GM18519 (cell line): ENCODE results near the gene PSMD11.
"Not testable (repeated sequence)": the region's sequence is repeated elsewhere in the genome, so short reads cannot be mapped to it uniquely, and the experiment has no call there.

Source experiments
- ATAC-seq: cut with Tn5 transposase; IDR thresholded peaks from one replicate; pipeline ENCODE4 v1.9.1; 2021; ENCODE audit warnings: mild to moderate bottlenecking, moderate library complexity; ENCODE audit not compliant: unreplicated experiment, low FRiP score

The PSMD11 gene

DNA sequence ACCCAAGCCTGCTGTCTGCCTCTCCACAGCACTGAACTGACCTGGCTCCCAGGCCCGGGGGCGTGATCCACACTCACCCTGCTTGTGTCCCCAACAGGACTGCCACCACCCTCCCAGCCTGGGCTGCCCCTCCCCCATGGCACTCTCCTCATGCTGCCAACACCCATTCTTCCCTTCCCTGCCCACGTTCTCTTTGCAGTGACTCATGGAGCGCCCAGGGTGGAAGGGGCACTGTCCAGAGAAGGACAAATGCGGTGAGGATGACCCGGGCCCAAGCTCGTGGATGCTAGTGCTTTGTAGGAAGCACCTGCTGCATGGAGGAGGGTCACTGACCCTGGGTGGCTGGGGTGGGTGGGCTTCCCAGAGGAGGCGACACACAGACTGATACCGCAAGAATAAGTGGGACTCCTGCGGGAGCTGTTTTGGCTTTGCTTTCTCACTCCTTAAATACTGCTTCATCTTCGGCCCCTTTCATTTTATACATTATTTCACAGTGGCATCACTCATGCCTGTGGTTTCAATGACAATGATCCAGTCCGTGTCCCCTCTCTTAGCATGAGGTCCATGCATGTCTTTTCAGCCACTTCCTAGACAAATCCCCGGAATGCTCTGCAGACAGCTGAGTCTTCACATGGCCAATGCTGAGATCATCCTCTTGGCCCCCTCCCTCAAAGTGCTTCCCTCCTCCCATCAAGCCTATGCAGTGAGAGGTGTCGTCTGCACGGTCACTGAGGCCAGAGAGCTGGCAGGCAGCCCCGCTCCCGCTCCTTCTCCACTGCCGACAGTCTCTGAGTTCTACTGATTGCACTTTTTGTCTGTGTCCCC, 60.1 kb downstream of the PSMD11 start:
- no peak for ATAC-seq

GRCh38 chr17:32508926-32509325, 64.6 kb downstream of the PSMD11 start:
- ATAC-seq: no peak

GRCh38 chr17:32510466-32510865, 66.2 kb downstream of the PSMD11 start:
- no peak for ATAC-seq

DNA sequence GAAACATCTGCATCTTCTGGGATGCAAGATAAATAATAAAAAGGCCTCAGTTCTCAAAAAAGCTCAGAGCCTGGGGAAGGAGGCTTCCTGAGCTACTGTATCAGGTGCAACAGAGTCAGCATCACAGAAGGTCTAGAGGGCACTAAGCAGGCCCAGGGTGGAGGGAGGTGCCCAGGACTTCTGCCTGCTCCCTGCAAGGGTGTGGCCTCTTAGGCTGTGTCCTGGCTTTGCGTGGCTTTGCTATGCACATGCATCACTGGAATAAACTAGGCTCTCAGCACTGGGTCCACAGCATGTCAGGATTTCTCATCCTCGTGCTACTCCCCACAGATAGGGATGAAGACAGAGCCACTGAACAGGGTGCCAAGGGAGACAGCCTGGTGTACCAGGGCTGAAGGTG, 68.0 kb downstream of the PSMD11 start:
- ATAC-seq: no peak

DNA sequence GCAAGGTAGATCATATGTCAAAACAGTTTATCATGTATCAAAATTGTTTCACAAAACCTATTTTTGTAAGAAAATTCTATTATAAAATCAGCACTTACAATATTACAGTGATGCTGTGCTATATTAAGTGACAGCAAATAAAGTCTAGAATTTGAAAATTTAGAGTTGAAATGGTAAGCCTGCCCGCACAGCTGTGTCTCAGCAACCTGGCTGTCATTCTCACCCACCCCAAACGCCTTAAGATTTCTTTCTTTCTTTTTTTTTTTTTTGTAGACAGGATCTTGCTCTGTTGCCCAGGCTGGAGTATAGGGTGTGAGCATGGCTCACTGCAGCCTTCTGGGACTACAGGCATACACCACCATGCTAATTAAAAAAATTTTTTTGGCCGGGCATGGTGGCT, 69.3 kb downstream of the PSMD11 start:
- ATAC-seq: no peak

DNA sequence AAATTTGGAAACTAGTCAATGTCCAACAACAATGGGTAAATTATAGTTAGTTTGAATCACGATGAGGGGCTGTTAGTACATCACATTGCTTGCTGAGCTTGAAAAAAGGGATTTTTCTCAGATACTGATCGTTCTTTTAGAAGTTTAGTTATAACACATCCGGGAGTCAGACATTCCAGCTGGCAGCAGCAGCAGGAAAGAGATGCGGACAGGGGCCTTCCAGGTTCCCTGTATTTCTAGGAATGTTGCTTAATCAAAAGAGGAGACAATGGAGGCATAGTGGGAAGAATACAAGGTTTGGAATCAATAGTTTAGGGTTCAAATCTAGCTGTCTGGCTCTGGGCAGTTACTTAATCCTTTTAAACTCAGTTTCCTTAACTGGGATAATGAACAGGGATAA, 70.3 kb downstream of the PSMD11 start:
- ATAC-seq: no peak

- peak; percentile 34 for ATAC-seq
Observed at GRCh38 chr17:32515677-32516383, 71.5 kb downstream of the PSMD11 start.

GRCh38 chr17:32516450-32516849, 72.1 kb downstream of the PSMD11 start:
- no peak for ATAC-seq

DNA sequence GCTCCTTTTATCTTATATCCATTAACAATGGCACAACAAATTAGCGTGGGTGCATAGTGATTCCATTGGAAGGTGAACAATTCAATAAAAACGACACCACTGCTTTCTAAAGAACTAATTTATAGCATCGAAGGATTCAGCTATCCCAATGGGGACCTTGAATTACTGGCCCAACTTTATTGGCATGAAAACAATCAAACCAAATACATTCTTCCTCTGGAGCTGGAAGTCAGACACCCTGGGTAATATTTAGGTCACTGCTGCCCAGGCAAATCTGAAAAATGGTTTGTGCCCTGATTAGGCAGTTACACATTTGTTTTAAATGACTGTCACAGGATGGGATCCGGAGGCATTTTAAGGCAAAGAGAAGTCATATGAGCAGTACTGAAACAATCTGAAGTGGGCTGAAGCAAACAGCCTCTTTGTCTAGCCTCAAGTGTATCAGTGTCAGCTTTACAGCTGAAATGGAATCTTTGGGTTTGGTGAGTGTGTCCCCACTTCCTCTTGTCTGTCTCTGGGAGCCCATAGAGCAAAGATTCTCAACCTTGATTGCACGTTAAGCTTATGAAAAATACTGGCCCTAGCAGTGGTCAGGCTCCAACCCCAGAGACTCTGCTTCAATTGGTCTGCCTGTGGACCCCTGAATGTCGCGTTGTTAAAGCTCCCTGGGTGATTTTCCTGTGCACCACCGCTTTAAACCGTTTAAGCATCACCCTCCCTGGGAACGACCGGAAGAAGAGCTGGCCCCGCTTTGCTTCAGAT, 72.8 kb downstream of the PSMD11 start:
- no peak for ATAC-seq

- ATAC-seq: no peak
Observed at GRCh38 chr17:32517982-32518381, 73.7 kb downstream of the PSMD11 start.

DNA sequence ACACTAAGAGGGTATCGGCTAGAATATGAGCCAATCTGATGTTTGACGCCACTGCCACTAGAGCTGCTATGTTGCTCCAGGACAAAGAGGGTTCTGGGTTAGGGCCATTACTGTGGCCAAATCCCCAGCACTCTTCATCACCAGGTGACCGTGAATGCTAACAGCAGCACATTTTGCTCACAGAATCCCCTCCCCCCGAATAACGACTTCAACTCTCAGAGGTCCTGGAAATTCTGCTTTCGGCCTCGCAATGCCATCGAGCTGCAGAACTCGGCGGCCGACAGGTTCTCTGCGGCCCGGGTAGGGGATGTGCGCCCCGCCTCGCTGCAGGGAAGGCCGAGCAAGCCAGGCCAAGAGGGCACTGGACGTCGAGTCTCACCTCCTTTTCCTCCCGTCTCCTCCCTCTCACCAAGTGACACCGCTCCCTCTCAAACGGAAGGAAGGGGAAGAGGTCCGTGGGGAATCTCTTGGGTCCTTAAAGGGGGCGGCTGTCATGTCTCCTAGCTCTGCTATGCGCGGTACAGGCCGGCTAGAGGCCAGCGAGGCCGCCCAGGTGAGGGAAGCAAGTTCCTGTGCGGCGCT, 74.4 kb downstream of the PSMD11 start:
- no peak for ATAC-seq

DNA sequence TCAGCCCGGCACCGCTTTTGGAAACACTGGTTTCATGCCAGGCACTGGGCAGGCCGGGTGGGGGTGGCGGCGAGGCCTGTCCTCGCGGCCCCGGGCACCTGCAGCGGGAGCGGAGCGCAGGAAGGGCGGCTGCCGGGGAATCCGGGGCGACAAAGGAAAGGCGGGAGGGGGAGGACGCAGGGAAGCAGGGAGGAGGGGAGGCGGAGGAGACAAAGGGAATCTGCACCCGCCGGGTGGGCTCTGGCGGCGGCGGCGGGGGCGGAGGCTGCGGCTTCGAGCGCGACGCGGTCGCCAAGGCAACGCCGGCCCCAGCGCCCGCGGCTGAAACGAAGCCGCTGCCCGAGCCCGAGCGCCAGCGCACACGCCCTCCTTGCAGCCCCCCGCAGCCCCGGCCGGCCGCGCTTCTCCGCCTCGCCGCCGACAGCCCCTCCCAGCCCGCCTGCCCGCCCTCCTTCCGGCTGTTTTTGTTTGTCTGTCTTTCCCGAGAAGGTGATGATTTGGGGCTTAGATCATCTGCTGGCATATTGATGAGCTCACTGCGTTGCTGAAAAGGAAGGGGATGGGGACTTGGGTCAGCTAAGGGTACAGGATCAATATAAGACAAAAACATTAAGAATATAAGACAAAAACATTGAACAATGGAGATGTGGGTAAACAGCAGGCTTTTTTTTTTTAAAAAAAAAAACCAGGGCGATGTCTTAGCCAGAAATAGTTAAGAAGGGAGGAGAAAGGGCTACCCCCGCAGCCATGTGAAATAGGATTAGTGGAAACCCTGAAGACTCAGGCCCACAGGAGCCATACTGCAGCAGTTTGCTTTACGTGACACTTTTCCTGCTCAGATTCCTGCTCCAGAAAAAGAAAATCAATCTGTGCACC, 75.2 kb downstream of the PSMD11 start:
- no peak for ATAC-seq

DNA sequence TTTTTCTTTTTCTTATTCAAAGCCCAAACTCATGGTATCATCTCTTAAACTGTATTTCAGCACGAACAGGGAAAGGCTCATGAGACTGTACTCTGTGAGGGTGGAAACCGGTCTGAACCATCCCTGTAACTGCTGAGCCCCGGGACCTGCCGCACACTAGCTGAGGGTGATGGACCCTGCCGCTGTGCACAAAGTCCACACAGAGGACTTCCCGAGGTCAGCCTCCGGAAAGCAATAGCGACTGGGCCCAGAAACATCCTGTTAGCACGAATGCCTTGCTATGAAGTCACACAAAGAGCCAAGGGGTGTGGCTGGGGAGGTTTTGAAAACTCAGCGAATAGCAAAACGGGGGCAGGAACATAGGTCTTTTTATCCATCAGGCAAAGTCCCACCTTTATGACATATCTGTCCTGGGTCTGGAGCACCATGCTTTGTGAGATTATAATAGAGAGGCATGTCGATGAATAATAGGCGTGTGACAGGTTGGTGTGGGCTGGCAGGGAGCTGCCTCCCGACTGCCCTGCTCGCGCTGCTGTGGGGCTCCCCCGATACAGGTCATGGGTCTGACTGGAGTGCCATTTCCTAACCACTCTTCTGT, 75.9 kb downstream of the PSMD11 start:
- ATAC-seq: no peak

DNA sequence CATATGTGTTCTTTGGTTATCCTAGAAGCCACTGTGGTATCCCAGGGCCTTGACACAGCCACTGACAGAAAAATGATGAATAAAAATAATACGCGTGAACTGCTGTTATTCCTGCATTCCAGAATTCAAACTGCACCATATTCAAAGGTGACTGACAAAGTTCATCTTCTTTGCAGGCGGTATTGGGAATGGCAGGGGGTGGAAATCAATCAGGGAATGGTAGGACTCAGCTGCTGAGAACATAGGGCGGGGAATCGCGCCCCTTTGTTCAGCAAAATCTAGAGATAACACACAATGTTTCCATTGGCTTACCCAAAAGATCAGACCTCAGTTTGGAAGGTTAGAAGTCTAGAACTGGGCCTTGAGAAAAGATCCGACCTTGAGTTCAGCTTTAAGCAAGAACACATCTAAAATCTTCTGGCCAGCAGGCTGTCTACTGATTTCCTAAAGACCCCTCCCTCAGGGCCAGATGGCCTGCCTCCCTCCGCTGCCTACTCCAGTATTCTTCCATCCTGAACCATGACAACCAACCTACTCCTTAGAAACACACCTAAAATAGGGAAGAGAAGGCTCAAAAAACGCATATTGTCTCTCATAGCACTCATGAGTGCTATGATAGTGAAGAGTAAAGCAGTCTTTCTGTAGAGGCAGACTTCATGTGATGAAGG, 76.6 kb downstream of the PSMD11 start:
- no peak for ATAC-seq

DNA sequence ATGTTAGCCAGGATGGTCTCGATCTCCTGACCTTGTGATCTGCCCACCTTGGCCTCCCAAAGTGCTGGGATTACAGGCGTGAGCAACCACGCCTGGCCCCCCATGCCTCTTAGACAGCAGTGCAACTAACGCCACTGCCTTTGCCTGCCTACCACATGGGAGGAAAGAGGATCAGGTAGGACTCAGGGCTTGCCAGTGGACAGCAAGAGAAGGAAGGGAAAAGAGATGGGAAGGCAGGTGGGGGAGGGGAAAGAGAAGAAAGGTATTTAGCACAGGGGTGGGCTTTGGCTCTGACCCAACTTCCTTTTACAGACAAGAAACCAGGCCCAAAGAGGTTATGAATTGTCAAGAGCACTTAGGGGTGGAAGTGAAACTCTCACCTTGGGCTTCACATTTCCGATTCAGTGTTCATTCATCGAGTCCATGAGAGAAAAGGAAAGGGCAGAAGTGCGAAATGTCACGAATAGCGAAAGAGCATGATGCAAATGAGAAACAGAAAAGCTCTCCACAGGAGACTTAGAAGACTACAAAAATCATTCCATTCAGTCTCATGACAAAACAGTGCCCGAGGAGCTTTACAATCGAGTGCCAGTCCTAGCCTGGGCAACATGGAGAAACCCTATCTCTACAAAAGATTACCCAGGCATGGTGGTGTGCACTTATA, 78.8 kb downstream of the PSMD11 start:
- ATAC-seq: no peak

- peak; percentile 47 for ATAC-seq
Observed at GRCh38 chr17:32523827-32524552, 79.7 kb downstream of the PSMD11 start.

DNA sequence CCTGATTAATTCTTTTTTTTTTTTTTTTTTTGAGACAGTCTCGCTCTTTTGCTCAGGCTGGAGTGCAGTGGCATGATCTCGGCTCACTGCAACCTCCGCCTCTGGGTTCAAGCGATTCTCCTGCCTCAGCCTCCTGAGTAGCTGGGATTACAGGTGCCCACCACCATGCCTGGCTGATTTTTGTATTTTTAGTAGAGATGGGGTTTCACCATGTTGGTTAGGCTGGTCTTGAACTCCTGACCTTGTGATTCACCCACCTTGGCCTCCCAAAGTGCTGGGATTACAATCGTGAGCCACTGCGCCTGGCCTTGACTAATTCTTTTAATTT, 80.2 kb downstream of the PSMD11 start:
- not testable (repeated sequence) for ATAC-seq

- ATAC-seq: no peak
Observed at GRCh38 chr17:32525122-32525521, 80.8 kb downstream of the PSMD11 start.
